ENCODE results near the gene B4GALT2.

Gene B4GALT2

DNA sequence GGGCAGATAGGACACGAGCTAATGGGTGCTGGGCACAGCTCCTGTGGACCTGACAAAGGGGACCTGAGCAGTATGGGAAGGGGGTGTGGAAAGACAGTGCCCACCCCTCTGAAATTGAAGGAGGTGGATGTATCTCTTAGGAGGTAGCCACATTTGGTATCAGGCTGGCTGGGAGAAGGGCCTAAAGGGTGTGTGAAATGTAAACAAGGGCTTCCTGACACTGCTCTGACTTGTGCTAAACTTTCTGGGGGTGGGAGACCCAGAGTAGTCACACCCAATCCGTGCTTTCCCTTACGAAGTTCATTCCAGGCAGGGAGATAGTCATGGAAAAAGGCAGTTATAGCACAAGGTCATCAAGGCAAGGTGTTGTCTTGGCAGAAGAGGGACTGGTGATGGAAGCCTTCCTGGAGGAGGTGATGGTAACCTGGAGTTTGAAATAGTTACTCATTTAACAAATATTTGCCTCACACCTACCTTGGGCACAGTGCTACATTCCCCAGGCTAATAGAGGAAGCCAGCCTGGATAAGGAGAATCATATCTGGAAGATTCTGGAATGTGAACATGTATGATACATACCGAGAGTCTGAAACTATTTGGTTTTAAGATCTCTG, 7.1 kb downstream of the B4GALT2 start:
- no peak for DNase-seq

GRCh38 chr1:43986712-43987111, 7.7 kb downstream of the B4GALT2 start:
- DNase-seq, result no peak

DNA sequence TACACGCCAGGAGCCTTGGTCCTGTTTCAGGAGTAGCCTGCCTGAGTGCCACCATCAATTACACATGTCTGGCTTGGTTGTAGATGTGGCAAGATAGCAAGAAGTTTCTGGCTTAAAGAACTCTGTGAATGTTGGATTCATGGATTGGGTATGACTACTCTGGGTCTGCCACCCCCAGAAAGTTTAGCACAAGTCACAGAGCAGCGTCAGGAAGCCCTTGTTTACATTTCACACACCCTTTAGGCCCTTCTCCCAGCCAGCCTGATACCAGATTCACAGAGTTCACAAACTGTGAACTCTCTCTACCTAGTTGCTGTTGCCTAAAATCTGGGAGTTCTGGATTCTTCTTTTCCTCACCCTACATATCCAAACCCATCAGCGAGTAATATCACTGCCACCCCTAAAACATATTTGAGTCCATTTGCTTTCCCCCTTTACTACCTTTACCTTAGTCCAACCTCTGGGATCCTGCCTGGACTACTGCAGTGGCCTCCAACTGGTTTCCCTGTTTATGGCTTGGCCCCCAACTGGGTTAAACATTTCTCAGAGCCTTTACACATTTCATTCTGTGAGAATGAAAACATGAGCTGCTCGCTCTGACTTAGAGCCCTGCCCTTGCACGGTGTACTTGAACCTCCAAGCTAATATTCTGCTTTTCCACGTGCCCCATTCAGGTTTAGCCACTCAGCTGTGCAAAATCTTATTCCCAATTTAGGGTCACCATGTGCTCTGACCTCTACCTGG, 8.3 kb downstream of the B4GALT2 start:
- DNase-seq, result no peak

GRCh38 chr1:43990271-43991199, 11.5 kb downstream of the B4GALT2 start:
- DNase-seq, result no peak

GRCh38 chr1:43991200-43991475, 12.1 kb downstream of the B4GALT2 start:
- no peak for DNase-seq

- peak in 1 of 2 experiments; percentile 62 for DNase-seq
These were observed 12.6 kb downstream of the B4GALT2 start, which contains the start of gene CCDC24 for GRCh38 chr1:43991476-43992231. Gene CCDC24 (plus strand): TSS chr1:43991599. CDS start chr1:43991879, 280 bp downstream.

GRCh38 chr1:43992232-43992995, 13.4 kb downstream of the B4GALT2 start:
- no peak for DNase-seq

DNA sequence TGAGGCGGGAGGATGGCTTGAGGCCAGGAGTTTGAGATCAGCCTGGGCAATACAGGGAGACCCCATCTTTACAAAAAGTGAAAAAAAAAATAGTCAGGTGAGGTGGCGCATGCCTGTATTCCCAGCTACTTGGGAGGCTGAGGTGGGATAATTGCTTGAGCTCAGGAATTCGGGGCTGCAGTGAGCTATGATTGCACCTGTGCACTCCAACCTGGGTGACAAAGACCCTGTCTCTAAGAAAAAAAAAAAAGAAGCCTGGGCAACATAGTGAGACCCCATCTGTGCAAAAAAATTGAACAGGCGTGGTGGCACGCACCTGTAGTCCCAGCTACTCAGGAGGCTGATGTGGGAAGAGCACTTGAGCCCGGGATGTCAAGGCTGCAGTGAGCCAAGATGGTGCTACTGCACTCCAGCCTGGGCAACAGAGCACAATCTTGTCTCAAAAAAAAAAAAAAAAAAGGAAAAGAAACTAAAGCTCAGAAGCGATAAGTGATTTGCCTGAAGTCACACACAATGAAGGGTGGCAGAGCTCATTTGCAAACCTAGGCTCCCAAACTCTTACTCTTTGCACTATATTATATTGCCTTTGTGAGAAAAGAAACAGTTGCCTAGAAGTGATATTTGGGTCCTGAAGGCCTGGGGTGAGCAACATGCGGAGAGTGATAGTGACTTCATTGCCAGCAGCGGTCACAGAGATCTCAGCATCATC, 14.3 kb downstream of the B4GALT2 start:
- no peak for DNase-seq

DNA sequence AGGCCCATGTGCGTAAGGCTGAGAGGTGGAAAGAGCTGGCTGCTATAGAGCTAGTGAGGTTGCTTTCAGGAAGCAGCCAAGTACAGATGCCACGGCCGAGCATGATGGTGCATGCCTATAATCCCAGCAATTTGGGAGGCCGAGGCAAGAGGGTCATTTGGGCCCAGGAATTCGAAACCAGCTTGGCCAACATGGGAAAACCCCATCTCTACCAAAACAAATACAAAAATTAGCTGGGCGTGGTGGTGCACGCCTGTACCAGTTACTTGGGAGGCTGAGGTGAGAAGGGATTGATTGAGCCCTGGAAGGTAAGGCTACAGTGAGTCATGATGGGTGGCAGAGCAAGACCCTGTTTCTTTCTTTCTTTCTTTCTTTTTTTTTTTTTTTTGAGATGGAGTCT, 15.1 kb downstream of the B4GALT2 start:
- no peak for DNase-seq

DNA sequence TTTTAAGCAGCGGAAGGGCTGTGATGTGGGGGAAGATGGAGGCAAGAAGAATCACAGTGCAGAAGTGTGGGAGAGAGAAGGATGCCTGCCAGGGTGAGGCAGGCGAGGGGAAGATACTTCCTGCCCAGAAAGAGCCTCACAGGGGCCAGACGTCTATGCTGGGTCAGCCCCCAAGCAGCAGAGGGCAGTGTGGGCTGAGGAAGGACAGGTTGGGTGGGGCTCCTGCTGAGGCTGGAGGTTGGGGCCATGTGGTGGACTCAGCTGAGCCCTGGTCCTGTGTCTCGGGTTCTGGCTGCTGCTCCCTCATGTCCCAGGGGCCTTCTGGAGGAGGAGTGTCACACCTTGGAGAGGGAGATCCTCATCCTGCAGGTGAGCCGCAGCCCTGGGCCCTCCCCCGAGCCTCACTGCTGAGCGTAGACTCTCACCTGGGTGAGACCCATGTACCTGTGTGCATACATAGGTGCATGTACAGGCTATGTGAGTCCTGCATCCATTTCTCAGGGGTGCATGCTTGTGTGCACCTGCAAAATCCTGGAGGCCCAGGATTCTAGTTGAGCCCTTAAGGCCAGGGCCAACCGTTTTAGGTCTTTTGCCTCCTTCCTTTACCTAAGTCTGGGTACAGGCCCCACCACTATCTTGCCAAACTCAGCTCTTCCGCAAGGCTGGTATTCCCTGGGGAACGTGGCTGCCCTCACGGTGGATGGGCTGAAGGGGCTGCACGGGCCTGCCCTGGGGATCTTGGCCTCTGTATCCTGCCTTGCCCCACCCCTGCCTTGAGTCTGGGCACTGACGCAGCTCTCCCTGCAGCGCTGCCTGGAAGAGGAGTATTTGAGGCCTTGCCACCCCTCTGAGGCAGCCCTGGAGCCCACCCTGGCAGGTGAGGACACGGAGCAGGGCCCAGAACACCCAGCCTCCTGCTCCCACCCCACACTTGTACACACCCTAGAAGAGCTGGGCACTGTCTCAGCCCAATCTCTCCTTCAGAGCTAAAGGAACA, 16.1 kb downstream of the B4GALT2 start:
- DNase-seq, result peak; percentile 45 to 63

DNA sequence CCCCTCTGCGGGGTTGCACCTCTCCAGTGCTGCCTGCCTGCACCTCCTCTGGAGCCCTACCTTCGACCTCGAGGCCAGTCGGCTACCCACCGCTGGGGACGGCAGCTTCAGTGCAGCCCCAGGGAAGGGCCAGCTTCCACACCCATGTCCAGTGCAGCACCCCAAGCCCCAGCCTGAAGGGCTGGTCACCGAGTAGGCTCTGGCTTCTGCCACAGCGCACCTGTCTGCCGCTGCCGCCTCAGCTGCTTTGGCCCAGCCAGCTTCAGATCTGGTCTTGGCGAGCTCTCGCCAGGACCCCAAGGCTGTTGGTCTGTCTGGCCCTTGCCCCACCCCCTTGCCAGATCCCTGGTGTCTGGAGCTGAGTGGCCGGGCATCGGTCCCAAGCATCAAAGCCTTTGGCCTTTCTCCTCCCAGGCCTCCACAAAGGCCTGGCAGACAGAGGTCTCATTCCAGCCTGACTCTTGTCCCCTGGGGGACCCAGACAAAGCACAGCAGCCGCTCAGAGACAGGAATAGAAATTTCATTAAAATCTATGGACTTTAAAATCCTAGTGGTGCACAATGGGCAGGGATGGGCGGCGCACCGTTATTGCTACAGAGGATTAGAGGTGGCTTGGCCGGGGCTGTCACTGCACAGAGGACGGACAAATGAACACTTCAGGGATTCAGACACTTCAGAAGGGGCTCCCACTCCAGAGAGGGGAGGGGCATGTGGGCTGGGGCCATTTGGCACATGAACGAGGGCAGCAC, 17.1 kb downstream of the B4GALT2 start:
- DNase-seq, result peak in 1 of 2 experiments; percentile 37

- DNase-seq, result no peak
These were observed 17.7 kb downstream of the B4GALT2 start for GRCh38 chr1:43996733-43997115.

DNA sequence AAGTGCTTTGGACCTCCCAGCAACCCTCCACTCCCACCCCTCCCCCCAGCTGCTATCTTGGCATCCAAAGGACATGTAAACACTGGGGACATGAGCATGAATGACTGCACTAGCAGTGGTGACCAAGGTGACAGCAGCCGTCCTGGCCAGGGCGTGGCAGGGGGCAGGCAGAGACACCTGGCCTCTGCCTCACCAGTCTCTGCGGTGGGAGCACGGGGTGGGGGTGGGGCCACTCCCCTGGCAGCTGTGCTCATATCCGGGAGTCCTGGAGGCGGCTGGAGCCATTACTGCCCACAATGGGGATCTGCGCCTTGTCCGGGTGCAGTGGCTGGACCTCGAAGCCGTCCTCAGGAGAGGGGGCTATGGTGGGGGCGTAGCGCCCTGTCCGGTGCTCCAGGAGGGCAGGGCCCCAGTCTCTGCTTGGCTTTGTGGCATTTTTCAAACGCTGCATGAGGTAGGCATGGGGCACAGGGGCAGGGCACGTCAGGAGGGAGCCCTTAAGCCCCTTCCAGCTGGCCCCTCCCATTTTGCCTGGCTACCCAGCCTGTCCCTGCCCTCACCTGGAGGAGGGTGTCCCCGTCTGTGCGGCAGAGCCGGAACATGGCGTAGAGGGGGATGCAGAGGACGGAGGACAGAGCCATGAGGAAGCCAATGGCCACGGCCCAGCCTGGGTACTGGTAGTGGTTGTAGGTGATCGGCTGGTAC, 18.4 kb downstream of the B4GALT2 start:
- no peak for DNase-seq

DNA sequence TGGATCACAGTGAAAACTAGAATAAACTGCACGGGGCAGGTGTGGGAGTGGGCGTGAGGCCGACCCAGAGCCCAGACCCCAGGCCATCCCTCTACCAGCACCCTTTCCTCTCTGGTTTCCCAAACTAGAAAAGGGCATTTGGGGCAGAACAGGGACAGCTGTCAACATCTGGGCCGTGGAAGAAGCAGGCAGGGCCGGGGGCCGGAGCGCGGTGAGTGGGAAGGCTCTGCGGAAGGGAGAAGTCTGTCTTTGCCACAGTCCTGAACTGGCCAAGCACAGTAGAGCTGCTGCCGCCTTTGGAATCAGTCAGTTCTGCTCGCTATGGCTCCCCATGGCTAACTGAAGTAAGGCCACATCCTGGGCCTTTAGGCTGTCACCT, 19.0 kb downstream of the B4GALT2 start:
- no peak for DNase-seq

GRCh38 chr1:43999455-43999854, 20.4 kb downstream of the B4GALT2 start:
- no peak for DNase-seq

- DNase-seq, result no peak
These were observed 21.2 kb downstream of the B4GALT2 start for GRCh38 chr1:44000122-44000665.

GRCh38 chr1:44002165-44002564, 23.2 kb downstream of the B4GALT2 start:
- DNase-seq, result no peak

- no peak for DNase-seq
These were observed 23.7 kb downstream of the B4GALT2 start for GRCh38 chr1:44002606-44003157.
